ENCODE measurements around the gene TUBA1C.
A peak's percentile ranks its signal among the peaks of the same experiment; 100 is the strongest.

Gene TUBA1C

DNA sequence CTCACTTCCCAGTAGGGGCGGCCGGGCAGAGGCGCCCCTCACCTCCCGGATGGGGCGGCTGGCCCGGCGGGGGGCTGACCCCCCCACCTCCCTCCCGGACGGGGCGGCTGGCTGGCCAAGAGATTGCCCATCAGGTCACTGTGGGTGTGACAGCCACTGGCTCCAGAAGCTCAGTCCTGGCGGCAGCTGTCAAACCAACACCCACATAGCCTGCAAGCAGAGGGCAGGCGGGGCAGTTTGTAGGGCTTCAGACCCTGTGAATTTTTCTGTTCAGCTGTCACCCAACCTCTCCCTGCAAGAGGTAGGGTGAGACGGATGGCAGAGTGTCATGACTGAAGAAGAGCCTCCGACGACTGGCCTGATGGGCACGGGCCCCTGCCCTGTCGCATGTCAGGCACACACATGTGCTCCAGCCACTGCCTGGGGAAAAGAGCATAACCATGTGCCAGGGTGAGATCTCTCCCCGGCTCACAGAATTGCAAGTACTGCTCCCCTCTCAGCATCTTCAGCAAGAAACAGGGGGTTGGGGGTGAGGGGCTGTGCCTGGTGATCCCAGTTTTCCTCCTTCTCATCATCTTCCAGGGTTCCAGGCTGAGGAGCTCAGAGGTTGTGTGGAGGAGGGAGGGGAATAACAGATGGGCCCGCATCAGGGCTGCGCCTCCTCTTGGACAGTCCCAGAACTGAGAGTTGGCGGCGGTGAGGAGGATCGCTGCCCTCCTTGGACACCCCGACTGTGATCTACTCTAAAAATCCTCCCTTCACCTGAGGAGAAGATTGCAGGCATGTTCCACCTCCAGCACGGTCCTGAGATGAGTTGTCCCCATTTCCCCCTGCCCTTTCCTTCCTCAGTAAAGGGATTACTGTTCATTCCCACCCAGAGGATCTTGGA, 18.9 kb downstream of the TUBA1C start:
- no peaks in the 10 kb centered on the region for H3K36me3 ChIP-seq
- no peak overlapping the region for H3K27ac ChIP-seq
- peaks cover 31% of the 10 kb centered on the region for H3K27me3 ChIP-seq
- TF ChIP-seq, protein P1, sequence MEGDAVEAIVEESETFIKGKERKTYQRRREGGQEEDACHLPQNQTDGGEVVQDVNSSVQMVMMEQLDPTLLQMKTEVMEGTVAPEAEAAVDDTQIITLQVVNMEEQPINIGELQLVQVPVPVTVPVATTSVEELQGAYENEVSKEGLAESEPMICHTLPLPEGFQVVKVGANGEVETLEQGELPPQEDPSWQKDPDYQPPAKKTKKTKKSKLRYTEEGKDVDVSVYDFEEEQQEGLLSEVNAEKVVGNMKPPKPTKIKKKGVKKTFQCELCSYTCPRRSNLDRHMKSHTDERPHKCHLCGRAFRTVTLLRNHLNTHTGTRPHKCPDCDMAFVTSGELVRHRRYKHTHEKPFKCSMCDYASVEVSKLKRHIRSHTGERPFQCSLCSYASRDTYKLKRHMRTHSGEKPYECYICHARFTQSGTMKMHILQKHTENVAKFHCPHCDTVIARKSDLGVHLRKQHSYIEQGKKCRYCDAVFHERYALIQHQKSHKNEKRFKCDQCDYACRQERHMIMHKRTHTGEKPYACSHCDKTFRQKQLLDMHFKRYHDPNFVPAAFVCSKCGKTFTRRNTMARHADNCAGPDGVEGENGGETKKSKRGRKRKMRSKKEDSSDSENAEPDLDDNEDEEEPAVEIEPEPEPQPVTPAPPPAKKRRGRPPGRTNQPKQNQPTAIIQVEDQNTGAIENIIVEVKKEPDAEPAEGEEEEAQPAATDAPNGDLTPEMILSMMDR (IDR thresholded peaks at IDR 0.05) = no peak
- H3K4me3 ChIP-seq (ENCODE audit: low read depth in 1 of 2, low read length in 1 of 2) = no peak overlapping the region
- peaks cover 28 to 30% of the 10 kb centered on the region in 2 experiments for H3K4me1 ChIP-seq (ENCODE audit: control insufficient read depth in 1 of 2, insufficient read depth in 1 of 2, low read depth in 1 of 2, low read length in 1 of 2)
- H3K9me3 ChIP-seq = no peaks in the 10 kb centered on the region

DNA sequence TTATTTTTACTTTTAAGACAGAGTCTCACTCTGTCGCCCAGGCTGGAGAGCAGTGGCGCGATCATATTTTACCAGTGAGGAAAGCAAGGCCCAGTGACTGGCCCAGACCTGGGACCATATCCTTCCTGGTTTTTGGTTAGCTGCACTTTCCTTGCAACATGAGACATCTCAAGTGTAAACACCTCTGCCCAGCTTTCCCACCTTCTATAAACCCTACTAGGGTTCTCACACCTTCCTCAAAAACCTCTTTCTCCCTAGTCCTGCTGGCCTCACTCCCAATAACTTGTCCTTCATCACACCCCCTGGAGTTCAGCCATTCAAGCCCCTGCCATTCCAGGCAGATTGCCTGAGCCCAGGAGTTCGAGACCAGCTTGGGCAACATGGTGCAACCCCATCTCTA, 19.8 kb downstream of the TUBA1C start:
- H3K36me3 ChIP-seq = no peaks in the 10 kb centered on the region

DNA sequence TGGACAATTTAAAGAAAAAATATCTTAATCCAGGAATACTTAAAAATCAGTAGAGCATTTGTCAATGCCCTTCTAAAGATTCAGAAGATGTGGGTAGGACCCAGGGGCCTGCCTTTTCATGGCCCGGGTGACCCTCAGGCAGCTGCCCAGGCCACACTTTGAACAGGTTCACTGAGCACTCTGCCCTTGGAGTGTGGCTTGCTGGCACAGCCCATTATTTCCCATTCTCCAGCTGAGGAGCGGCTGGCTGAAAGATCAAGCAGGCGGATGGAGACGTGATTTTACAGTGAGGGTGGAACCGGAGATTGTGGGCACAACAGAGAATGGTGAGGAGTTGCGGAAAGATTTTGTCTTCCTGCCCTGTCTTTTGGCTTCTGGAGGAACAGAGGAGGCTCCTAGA, 23.0 kb downstream of the TUBA1C start:
- H3K36me3 ChIP-seq = no peaks in the 10 kb centered on the region
- no peaks in the 10 kb centered on the region for H3K9me3 ChIP-seq
- peaks cover 70% of the 10 kb centered on the region for H3K27me3 ChIP-seq
- no peak overlapping the region for H3K27ac ChIP-seq
- TF ChIP-seq, protein P1 (IDR thresholded peaks at IDR 0.05) = no peak
- H3K4me1 ChIP-seq (ENCODE audit: control insufficient read depth in 1 of 2, insufficient read depth in 1 of 2, low read depth in 1 of 2, low read length in 1 of 2) = no peaks in the 10 kb centered on the region
- no peak overlapping the region for H3K4me3 ChIP-seq (ENCODE audit: low read depth in 1 of 2, low read length in 1 of 2)

More for the DNA sequence above, 19.8 kb downstream of the TUBA1C start:
- H3K27ac ChIP-seq = no peak overlapping the region
- TF ChIP-seq, protein P1 (IDR thresholded peaks at IDR 0.05) = no peak
- no peaks in the 10 kb centered on the region for H3K9me3 ChIP-seq
- H3K4me3 ChIP-seq (ENCODE audit: low read depth in 1 of 2, low read length in 1 of 2) = no peak overlapping the region
- peaks cover 22 to 26% of the 10 kb centered on the region in 2 experiments for H3K4me1 ChIP-seq (ENCODE audit: control insufficient read depth in 1 of 2, insufficient read depth in 1 of 2, low read depth in 1 of 2, low read length in 1 of 2)
- H3K27me3 ChIP-seq = peaks cover 40% of the 10 kb centered on the region

DNA sequence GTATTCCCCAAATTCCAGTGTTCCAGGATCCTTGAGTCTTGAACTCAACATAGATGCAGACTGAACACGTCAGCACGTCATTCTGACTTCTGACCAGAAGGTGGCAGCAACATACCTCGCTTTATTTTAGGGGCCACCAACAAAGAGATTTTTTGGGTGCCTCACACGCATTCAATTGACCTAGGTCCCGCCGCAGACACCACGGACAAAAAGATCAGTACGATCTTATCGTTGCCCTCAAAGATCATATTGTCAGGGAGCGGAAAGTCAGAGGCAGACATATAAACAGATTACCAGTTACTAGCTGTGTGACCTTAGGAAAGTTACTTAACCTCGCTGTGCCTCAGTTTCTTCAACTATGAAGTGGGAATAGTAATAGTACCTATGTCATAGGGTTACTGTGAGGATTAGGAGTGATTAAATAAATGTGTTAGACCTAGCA, 23.6 kb downstream of the TUBA1C start:
- Histone ChIP-seq H3K4me1 (ENCODE audit: control insufficient read depth in 1 of 2, insufficient read depth in 1 of 2, low read depth in 1 of 2, low read length in 1 of 2) (no peaks in the 10 kb centered on the region), H3K4me3 (ENCODE audit: low read depth in 1 of 2, low read length in 1 of 2) (no peak overlapping the region), H3K27ac (no peak overlapping the region), H3K36me3 (no peaks in the 10 kb centered on the region), H3K9me3 (no peaks in the 10 kb centered on the region), H3K27me3 (peaks cover 75% of the 10 kb centered on the region)
- TF ChIP-seq, protein P1 (IDR thresholded peaks at IDR 0.05) = peak; percentile 81

DNA sequence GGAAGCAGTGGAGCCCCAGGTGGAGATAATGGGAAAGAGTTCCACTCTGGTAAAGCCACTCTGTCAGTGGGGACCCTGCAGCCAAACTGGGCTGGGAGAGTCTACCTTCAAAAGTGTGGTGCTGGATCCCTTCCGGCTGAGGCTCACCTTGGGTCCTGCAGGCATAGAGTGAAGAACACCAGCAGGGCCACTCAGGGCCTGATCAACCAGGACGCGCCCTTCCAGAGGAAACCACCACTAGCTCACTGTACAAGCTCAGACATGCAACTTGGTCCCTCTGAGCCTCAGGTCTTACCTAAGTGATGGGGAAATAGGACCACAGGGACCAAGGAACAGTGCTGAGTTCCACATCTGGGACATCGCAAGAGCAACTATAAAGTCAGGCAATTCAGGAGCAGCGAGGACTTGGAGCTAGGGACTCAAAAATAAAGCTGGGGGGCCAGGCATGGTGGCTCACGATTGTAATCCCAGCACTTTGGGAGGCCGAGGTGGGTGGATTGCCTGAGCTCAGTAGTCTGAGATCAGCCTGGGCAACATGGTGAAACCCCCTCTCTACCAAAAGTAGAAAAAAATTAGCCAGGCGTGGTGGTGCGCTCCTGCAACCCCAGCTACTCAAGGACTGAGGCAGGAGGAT, 24.2 kb downstream of the TUBA1C start:
- TF ChIP-seq, protein P1 (IDR thresholded peaks at IDR 0.05) = no peak
- Histone ChIP-seq H3K27me3 (peaks cover 81% of the 10 kb centered on the region), H3K36me3 (no peaks in the 10 kb centered on the region), H3K9me3 (no peaks in the 10 kb centered on the region), H3K4me1 (ENCODE audit: control insufficient read depth in 1 of 2, insufficient read depth in 1 of 2, low read depth in 1 of 2, low read length in 1 of 2) (no peaks in the 10 kb centered on the region), H3K4me3 (ENCODE audit: low read depth in 1 of 2, low read length in 1 of 2) (no peak overlapping the region), H3K27ac (no peak overlapping the region)

All from neutrophil (primary cell).